Skin epidermis (tissue), 12 donors: ENCODE data around the gene KNDC1.
"Not testable (repeated sequence)": the region's sequence is repeated elsewhere in the genome, so short reads cannot be mapped to it uniquely, and the experiment has no call there.

ENCODE experiments used
- H3K27ac ChIP-seq, 21 experiments: fragments of 200-600 bp; sonication (generic) in 11 of 21; one replicate each; pipeline ENCODE4 v1.5.0; 2020; ENCODE audit warnings: mild to moderate bottlenecking in 3 of 21, inconsistent platforms in 2 of 21, moderate library complexity in 2 of 21
- H3K4me3 ChIP-seq, 7 experiments: fragments of 200-600 bp; sonication (generic) in 2 of 7; one replicate each; pipeline ENCODE4 v1.5.0; 2020; ENCODE audit warnings: inconsistent platforms in 2 of 7, mild to moderate bottlenecking in 2 of 7, moderate library complexity in 1 of 7

Gene KNDC1

DNA sequence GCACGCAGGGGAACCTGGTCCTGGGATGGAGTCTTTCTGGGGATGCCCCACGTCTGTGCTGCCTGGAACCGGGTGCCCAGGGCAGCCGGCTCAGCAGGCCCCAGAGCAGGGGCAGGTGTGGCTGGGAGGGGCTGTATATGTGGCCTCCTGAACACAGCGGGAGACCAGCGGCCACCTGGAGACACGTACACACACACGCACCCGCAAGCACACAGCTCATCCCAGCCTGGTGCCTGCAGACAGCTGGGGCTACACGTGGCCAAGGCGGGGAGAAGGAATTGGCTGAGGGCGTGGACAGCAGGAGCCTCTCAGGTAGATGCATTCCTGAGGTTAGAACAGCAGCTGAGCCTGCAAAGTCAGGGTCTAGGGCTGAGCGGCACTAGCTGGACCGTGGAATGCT lies 102.7 kb downstream of the KNDC1 start:
- H3K4me3 ChIP-seq, result no peak overlapping the region
- H3K27ac ChIP-seq, result peak overlapping the region in 16 of 21 experiments; percentile 44 to 89 (median 64)

DNA sequence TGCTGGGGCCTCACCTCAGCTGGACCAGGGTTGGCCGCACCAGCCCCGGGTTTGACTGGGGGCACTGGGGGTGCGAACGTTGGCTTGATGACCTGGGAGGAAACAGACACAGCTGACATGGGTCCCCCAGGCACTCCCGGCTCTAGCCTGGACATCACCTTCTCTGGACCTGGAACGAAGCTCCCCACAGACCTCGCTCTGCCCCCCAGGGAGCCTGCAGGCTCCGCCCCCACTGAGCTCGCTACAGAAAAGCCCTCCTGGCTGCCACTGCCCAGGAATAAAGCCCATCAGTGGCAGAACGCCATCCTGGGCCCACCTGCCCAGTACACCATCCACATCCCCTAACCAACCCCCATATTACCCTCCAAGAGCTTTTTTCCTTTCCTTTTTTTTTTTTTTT lies 103.7 kb downstream of the KNDC1 start:
- Histone ChIP-seq H3K4me3 (no peak overlapping the region), H3K27ac (peak overlapping the region in 1 of 21 experiments; percentile 80)

DNA sequence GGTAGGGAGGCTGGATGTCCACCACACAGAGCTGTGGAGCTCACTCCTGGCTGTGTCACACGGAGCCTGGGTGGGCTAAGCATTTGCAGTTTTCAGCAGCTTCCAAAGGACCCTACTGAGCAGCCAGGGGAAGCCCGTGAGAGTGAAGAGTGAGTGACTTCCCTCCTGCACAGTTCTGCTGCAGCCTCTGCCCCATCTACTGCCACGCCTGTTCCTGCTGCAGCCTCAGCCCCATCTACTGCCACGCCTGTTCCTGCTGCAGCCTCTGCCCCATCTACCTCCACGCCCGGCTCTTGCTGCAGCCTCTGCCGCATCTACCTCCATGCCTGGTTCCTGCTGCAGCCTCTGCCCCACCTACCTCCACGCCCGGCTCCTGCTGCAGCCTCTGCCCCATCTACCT lies 104.4 kb downstream of the KNDC1 start:
- Histone ChIP-seq H3K4me3 (no peak overlapping the region), H3K27ac (peak overlapping the region in 5 of 21 experiments; percentile 8 to 80 (median 30))

DNA sequence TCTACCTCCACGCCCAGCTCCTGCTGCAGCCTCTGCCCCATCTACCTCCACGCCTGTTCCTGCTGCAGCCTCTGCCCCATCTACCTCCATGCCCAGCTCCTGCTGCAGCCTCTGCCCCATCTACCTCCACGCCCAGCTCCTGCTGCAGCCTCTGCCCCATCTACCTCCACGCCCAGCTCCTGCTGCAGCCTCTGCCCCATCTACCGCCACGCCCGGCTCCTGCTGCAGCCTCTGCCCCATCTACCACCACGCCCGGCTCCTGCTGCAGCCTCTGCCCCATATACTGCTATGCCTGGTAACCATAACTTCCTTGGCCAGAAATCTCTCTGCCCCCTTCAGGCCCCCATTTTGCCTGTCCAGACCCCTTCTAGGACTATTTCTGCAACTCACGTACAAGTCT lies 105.0 kb downstream of the KNDC1 start:
- H3K27ac ChIP-seq, result peak overlapping the region in 3 of 21 experiments; percentile 30 to 80 (median 67)

DNA sequence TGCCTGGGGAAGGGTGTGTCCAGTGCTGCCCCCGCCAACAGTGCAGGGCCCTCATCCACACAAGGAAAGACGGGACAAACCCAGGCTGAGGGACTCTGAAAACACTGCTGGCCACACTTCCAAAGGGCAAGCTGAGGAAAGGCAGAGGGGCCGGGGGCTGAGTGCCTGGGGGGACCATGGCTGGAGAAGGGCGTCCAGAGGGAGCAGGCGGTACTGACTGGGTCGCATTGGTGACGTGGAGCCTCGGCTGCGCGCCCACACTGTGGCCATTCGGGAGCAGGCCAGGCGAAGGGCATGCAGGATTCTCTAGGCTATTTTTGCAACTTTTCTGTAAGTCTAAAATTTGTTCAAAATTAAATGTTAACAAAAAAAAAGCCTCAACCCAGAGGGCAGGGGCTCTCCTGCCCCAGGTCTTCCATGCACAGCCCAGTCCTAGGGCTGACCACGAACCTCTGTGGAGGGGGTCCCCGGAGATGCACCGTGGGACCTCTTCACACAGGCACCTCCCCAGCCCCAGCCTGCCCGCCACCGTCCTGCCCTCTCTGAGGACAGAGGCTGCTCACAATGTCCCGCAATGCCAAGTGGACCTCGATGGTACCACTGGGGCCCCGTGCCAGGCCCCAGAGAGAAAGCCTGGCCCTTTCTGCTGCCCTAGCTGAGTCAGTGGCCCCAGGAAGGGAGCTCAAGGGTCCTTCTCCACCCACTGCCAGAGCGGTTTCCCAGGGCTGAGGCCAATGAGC lies 106.2 kb downstream of the KNDC1 start:
- H3K27ac ChIP-seq, result no peak overlapping the region
- no peak overlapping the region for H3K4me3 ChIP-seq

More for the DNA sequence above, 105.0 kb downstream of the KNDC1 start:
- H3K4me3 ChIP-seq, result not testable (repeated sequence)

DNA sequence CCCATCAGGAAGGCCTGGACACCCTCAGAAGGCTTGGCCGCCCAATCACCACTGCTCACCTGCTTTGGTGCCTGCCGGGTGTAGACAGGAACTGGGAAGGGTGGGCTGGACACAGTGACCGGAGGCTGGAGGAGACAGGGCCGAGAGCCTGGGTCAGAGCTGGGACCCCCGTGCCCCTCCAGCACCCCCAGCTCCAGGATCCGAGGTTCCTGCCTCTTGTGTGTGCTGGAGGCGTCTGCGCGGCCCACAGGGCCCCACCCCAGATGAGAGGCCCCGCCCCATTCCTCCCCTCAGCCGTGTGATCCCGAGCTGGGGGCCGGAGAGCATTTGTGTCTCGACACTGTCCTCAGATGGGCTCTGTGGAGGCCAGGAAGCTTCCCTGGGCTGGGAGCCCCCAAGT lies 107.3 kb downstream of the KNDC1 start:
- no peak overlapping the region for H3K4me3 ChIP-seq
- no peak overlapping the region for H3K27ac ChIP-seq

DNA sequence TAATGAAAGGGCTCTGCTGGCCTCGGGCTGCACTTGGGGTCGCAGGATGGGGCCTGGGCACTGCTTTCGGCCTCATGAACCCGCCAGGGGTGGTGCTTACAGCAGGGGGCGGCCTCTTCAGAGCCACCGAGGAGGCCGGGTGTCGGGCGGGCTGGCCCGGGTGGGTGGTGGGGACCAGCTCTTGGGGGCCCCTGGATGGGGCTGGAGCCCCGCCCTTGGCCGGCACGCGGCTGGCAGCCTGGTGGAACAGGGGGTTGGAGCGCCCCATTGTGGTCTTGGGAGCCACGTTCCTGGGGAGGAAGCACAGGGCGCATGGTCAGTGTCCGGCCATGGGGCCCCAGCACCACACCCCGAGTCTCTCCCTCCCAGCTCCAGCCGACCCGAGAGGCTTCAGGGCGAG lies 107.8 kb downstream of the KNDC1 start:
- H3K27ac ChIP-seq, result no peak overlapping the region
- H3K4me3 ChIP-seq, result no peak overlapping the region

DNA sequence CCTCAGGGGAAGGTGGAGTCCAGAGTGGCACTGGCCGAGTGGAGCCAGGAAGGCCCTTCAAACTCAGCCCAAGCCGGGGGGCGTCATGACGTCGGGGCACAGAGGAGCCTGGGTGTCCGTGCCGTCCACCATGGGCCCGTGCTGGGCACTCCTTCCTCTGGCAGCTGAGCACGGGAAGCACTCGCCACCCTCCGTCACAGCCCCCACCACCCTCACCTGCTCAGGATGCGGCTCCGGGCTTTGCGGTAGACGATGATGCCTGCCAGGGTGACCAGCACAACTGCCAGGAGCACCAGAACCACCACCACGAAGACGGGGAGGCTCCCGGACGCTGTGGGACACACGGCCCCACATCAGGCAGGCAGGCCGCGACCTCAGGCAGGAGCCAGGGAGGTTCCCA lies 108.5 kb downstream of the KNDC1 start:
- Histone ChIP-seq H3K4me3 (no peak overlapping the region), H3K27ac (no peak overlapping the region)

DNA sequence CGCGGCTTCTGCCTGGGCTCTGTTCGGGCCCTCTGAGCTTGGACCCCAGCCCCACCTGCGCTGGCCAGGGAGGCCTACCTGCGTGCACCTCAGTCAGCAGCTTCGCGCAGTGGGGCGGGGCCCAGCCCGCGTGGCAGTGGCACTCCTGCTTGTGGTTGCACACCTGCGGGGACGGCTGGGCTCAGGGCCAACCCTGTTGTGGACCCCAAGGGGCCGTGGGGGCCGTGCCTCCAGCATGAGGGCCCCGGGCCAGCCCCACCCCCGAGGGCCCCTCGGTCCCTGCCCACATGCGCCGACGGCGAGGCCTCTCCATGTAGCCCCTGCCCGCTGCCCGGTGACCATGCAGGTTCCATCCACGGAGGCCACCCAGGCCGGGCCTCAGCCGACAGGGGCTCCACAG lies 109.3 kb downstream of the KNDC1 start:
- Histone ChIP-seq H3K27ac (no peak overlapping the region), H3K4me3 (no peak overlapping the region)

DNA sequence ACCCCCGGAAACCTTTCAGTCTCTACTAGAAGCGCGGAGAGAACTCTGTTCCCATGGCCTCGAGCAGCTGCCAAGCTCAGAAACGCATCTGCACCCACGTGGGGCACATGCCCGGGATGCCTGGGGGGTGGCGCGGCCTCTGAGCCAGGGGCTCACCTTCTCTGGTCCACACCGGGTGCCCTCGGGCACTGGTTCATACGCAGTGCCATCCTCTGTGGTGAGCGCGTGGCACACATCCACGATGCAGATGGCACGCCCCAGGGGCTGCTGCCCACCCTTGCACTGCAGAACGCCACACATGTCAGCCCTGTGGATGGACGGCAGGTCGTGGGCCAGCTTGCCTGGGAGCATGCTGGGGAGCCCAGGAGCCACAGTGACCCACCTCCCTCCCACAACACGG lies 110.2 kb downstream of the KNDC1 start:
- no peak overlapping the region for H3K27ac ChIP-seq

DNA sequence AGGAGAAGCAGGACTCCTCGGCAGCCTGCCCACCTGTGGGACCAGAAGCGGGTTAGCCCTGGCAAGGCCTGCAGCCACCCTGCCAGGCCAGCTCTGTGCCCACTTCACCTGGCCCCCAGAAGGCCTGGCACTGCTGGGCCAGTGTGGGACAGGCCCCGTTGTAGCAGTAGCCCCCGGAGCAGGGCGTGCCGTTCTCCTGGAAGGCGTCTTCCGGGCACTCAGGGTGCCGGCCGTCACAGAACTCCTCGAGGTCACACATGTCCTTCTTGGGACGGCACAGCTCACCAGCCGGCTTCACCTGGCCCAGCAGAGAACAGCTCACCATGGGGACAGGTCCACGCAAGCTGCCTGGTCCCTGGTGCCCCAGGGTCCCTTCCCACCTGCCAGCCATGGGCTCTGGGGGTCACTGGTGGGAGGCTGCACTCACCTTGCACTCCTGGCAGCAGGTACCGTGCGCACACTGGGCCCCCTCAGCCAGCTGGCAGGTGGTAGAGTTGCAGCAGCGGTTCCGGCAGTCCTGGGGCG lies 110.8 kb downstream of the KNDC1 start:
- Histone ChIP-seq H3K27ac (no peak overlapping the region), H3K4me3 (no peak overlapping the region)

More for the DNA sequence above, 110.2 kb downstream of the KNDC1 start:
- no peak overlapping the region for H3K4me3 ChIP-seq

DNA sequence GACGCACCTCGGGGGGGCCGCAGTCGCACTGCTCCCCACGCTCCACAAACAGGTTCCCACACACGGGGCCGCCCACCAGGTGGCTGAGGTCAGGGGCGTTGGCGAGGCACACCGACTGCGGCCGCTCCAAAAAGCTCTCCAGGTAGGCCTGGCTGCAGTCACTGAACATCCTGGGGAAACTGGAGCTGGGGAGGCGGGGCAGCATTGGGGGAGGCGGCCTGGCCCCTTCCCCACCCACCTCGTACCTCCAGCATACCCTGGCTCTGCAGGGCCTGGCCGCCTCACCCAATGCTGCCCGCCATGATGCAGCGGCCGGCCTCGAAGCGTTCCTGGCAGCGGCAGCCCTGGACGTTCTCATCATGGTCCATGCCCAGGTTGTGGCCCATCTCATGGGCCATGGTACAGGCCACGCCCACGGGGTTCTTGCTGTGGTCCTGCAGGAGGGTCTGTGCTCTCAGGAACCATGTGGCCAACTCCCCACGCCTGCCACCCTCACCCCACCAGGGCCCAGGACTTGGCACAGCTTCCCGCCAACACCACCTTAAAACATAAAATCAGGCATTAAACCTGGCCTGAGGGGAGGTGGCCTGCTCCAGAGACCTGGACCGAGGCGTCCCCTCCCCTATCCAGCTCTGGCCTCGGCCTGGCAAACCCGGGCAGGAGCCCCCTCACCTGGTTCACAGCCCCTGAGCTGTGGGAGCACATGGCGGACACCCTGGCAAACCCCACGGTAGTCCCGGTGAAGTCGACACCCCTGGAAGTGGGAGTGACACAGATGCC lies 111.7 kb downstream of the KNDC1 start:
- no peak overlapping the region for H3K4me3 ChIP-seq
- H3K27ac ChIP-seq, result no peak overlapping the region

DNA sequence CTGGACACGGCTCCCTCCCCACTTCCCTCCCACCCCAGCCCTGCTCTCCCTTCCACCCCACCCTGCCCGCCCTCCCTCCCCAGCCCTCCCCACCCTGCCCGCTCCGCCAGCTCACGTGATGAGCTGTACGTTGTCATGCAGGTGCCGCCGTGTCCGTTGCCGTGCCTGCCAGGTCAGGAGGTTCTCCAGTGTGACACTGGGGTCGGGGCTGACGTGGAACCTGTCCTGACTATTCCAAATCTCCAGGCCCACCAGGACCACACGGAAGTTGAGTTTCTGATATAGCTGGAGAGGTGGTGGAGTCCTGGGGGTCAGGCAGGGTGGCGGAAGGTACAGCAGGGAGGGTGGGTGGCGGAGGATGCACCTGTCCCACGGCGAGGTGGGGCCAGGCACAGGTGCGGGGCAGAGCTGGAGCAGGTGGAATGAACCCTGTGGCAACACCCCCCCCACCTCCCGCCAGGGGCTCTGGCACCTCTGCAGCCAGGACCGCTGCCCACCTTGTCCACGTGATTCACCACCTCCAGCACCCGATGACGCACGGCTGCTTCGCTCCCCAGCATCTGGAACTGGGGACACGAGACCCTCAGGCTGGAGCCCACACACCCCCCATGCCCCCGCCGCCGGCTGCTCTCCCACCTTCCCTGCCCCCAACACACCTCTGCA lies 112.4 kb downstream of the KNDC1 start:
- Histone ChIP-seq H3K4me3 (no peak overlapping the region), H3K27ac (no peak overlapping the region)

DNA sequence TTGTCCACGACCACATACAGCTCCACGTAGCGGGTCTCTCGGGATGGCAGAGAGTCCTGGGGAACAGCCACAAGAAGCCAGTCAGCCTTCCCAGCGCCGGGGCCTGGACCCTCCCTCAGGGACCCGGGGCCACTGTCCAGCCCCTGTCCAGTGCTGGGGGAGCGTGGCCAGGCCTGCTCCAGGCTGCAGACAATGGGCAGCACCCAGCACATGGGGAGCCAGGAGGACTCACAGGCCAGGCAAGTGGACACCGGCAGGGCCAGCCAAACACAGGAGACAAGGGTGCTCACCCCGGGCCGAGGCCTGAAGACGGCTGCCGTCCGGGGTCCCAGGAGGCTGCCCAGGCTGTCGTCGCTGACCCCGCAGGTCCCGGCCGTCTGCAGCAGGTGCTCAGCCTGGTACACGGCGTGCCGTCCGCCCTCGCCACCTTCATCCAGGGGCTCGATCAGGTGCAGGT lies 113.0 kb downstream of the KNDC1 start:
- Histone ChIP-seq H3K4me3 (no peak overlapping the region), H3K27ac (no peak overlapping the region)

DNA sequence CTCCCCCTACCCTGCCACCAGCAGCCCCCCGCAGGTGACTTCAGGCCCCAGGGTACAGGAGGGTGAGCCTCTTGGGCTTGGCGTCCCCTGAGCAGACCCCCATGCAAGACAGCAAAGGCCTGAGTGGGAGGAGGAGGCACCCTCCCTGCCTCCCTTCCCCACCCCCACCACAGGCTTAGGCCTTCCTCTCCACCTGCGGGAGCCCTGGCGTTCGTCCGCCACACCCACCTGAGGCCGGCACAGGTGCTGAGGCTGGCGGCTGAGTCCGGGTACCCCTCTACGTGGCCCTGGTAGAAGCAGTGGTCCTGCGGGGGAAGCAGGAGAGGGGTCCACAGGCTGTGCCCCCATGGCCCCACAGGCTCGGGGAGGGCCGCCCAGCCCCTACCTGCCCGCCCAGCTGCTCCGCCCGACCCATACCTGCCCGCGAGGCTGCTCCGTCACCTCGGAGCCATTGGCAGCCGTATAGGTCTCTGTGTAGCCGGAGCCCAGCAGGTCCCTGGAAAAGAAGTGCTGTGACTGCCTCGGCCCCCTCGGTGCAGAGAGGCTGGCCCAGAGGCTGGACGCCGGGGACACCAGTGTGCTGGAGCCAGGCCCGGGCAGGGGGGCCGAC lies 113.6 kb downstream of the KNDC1 start:
- no peak overlapping the region for H3K27ac ChIP-seq
- no peak overlapping the region for H3K4me3 ChIP-seq

DNA sequence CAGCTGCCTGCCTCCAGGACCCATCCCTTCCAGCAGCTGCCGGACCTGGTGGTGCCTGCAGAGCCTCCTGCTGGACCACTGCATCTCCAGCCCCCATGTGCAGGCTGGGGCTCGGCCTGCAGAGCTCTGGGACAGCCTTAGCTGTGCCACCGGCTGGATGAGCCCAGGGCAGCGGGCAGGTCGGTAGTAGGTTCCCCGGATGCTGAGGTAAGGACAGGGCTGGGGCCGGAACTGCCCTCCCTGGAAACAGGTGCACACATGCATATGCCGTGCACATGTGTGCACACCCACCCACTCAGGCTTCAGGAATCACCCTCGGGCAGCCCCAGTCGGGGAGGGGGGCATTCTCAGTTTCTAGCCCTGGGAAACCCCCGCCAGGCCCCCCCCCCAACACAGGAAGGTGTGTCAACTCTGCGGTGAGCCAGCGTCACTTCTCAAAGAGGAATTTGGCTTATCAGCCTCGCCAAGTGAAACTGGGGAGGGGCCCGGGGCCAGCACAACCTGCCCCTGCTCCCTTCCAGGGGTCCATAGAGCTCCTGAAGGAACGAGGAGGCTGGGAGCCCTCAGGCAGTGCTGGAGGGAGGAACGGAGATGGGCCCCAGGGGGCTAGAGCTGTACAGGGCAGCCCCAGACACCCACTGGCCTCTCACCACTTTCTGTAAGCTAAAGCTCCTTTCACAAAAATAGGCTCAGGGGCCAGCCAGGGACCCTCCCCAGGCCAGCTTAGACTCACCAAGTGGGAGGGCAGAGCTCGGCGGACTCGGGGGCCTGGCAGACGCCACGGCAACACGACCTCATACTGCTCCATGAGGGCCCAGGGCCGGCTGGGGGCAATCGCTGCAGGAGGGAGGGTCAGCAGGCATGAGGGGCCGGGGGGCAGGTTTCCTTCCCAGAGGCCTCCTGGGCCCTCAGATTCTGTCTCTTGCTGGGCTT lies 115.0 kb downstream of the KNDC1 start:
- Histone ChIP-seq H3K4me3 (peak overlapping the region; percentile 22 to 52 (median 43)), H3K27ac (peak overlapping the region in 19 of 21 experiments; percentile 17 to 93 (median 75))

DNA sequence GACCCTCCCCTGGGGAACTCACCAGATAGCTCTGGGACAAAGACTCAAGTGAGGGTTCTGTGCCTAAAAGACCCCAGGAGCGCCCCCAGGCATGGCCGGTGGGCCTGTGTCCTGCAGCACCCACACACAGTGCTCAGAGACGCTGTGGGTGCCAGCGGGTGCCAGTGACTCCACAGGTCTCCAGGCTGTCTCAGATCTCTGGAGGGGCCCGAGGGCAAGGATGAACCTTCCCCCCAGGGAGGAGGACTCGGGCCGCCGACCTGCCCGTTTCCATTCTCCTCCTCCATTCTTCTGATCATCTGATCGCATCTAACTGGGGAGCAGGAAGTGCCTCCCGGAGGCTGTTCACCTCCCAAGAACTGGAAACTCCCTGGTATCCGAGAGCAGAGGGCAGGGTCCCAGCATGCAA lies 115.7 kb downstream of the KNDC1 start:
- Histone ChIP-seq H3K4me3 (peak overlapping the region; percentile 22 to 52 (median 43)), H3K27ac (peak overlapping the region in 17 of 21 experiments; percentile 52 to 93 (median 75))
